ENCODE results near the gene MAPKAPK3. TPM values are rescaled to one million over a fixed set of nuclear protein-coding genes. Genes with fewer than 3 reads are reported as not detected.

Gene MAPKAPK3
- total RNA-seq, 2 experiments from 2014 or later, result 204 to 205 TPM

GRCh38 chr3:50625231-50626182, 8.6 kb downstream of the MAPKAPK3 start:
- Mint-ChIP-seq H3K27ac (peak overlapping the region; percentile 90), H3K9me3 (no peaks in the 10 kb centered on the region), H3K36me3 (ENCODE audit: low read depth) (peaks cover 60% of the 10 kb centered on the region), H3K4me3 (peak overlapping the region; percentile 27), H3K4me1 (ENCODE audit: low read depth) (peaks cover 91% of the 10 kb centered on the region), H3K27me3 (no peaks in the 10 kb centered on the region)
- TF ChIP-seq, protein P1, sequence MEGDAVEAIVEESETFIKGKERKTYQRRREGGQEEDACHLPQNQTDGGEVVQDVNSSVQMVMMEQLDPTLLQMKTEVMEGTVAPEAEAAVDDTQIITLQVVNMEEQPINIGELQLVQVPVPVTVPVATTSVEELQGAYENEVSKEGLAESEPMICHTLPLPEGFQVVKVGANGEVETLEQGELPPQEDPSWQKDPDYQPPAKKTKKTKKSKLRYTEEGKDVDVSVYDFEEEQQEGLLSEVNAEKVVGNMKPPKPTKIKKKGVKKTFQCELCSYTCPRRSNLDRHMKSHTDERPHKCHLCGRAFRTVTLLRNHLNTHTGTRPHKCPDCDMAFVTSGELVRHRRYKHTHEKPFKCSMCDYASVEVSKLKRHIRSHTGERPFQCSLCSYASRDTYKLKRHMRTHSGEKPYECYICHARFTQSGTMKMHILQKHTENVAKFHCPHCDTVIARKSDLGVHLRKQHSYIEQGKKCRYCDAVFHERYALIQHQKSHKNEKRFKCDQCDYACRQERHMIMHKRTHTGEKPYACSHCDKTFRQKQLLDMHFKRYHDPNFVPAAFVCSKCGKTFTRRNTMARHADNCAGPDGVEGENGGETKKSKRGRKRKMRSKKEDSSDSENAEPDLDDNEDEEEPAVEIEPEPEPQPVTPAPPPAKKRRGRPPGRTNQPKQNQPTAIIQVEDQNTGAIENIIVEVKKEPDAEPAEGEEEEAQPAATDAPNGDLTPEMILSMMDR (IDR thresholded peaks at IDR 0.05), result no peak
- ChIA-PET CTCF (interaction anchor here (0.8 to 7.5 kb wide), 4 partner anchors 11 to 76 kb away, joined by 3 to 67 read pairs (median 4); partner anchors contain the start of genes CISH and MAPKAPK3), POLR2A (interaction anchor here (0.6 to 5.9 kb wide), 11 partner anchors 8 to 768 kb away, joined by 3 to 30 read pairs (median 5); partner anchors contain the start of genes CISH and MAPKAPK3)
- intact Hi-C loops (cut with micrococcal nuclease), result no loop called here
- DNase-seq, result no peak
- ATAC-seq, result no peak

DNA sequence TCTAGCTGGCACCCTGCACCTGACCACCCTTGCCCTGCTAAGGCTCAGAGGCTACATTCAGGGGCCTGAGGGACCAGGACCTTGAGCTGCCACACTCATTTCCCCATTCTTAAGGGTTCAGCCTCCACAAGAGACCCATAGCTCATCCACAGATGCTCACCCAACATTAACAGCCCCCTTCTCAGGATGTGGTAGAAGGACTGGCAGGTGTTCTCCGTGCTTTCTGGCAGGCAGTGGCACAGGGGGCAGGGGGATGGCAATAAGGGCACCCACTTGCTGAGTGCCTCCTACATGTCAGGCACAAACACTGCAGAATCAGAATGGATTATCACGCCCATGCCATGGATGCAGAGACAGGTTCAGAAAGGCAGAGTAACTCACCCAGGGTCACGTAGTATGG, 9.4 kb downstream of the MAPKAPK3 start:
- Mint-ChIP-seq H3K27ac (peak overlapping the region; percentile 25), H3K36me3 (ENCODE audit: low read depth) (peaks cover 61% of the 10 kb centered on the region), H3K4me1 (ENCODE audit: low read depth) (peaks cover 94% of the 10 kb centered on the region), H3K27me3 (no peaks in the 10 kb centered on the region), H3K4me3 (no peak overlapping the region), H3K9me3 (no peaks in the 10 kb centered on the region)
- ChIA-PET POLR2A (interaction anchor here (0.6 to 5.9 kb wide), 5 partner anchors 9 to 767 kb away, joined by 3 to 30 read pairs (median 4); partner anchors contain the start of gene MAPKAPK3), CTCF (interaction anchor here (0.8 to 7.5 kb wide), 4 partner anchors 12 to 77 kb away, joined by 3 to 67 read pairs (median 4); partner anchors contain the start of genes CISH and MAPKAPK3)
- TF ChIP-seq, protein P1 (IDR thresholded peaks at IDR 0.05), result no peak
- DNase-seq, result no peak
- no peak for ATAC-seq
- intact Hi-C loops (cut with micrococcal nuclease), result no loop called here

- ChIA-PET POLR2A (interaction anchor here (1.0 to 5.9 kb wide), 6 partner anchors 10 to 59 kb away, joined by 3 to 30 read pairs (median 4); partner anchors contain the start of genes C3orf18, HEMK1 and MAPKAPK3), CTCF (interaction anchor here (0.7 to 7.5 kb wide), 9 partner anchors 9 to 258 kb away, joined by 3 to 67 read pairs (median 6); partner anchors contain the start of genes CISH and MAPKAPK3)
- DNase-seq (peak; percentile 51), ATAC-seq (peak; percentile 38)
- H3K9me3 Mint-ChIP-seq, result no peaks in the 10 kb centered on the region
- H3K36me3 Mint-ChIP-seq (ENCODE audit: low read depth), result peaks cover 64% of the 10 kb centered on the region
- H3K4me1 Mint-ChIP-seq (ENCODE audit: low read depth), result peaks cover 95% of the 10 kb centered on the region
- TF ChIP-seq, protein P1 (IDR thresholded peaks at IDR 0.05), result peak; percentile 34
- peak overlapping the region; percentile 83 for H3K27ac Mint-ChIP-seq
- H3K27me3 Mint-ChIP-seq, result no peaks in the 10 kb centered on the region
- intact Hi-C loops (cut with micrococcal nuclease), result no loop called here
- no peak overlapping the region for H3K4me3 Mint-ChIP-seq
Observed at GRCh38 chr3:50627407-50628051, 10.6 kb downstream of the MAPKAPK3 start.

DNA sequence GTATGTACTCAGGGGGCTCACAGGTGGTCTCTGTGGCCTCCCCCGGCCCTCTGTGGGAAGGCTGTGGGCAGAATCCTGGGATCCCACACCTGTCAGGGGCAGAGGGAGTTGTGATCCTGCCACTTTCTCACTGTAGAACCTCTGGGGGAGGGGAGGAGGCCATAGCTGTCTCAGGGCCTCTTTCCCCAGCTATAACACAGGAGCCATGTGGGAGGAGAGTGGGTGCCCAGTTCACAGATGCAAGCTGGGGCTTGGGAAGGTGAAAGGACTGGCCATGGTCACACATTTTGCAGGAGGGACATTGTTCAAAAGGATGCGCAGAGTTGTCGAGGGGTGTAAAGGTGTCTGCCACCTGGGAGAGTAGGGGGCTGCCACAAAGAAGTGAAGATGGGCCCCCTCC, 11.7 kb downstream of the MAPKAPK3 start:
- POLR2A ChIA-PET, result interaction anchor here (0.5 to 5.9 kb wide), 7 partner anchors 11 to 60 kb away, joined by 3 to 30 read pairs (median 4); partner anchors contain the start of genes C3orf18, HEMK1 and MAPKAPK3
- peak overlapping the region; percentile 57 for H3K27ac Mint-ChIP-seq

More for the DNA sequence above, 11.7 kb downstream of the MAPKAPK3 start:
- Mint-ChIP-seq H3K36me3 (ENCODE audit: low read depth) (peaks cover 63% of the 10 kb centered on the region), H3K4me1 (ENCODE audit: low read depth) (peaks cover 95% of the 10 kb centered on the region), H3K9me3 (no peaks in the 10 kb centered on the region), H3K27me3 (no peaks in the 10 kb centered on the region), H3K4me3 (no peak overlapping the region)
- CTCF ChIA-PET, result interaction anchor here (0.7 to 7.5 kb wide), 8 partner anchors 8 to 257 kb away, joined by 3 to 67 read pairs (median 6); partner anchors contain the start of genes CISH and MAPKAPK3
- intact Hi-C loops (cut with micrococcal nuclease), result no loop called here
- DNase-seq (no peak), ATAC-seq (no peak)
- TF ChIP-seq, protein P1 (IDR thresholded peaks at IDR 0.05), result no peak

Measured in activated CD8-positive, alpha-beta T cell treated with anti-CD3 and anti-CD28 coated beads for 36 hours (primary cell).